Activated CD4-positive, alpha-beta memory T cell treated with anti-CD3 and anti-CD28 coated beads, Interleukin-2, amount 10 ng/mL, durations not matched to agents 7 days and 5 days (primary cell): ENCODE data around the gene LCP2. TPM values are rescaled to one million over a fixed set of nuclear protein-coding genes. Genes with fewer than 3 reads are reported as not detected.

Experiments
- total RNA-seq, 2 experiments: library from RNA; stranded (reverse); gene quantifications; one replicate each; pipeline ENCODE4 v1.2.3, GENCODE V29; 2021

Gene LCP2
- total RNA-seq, 2 experiments from 2014 or later = 304 to 313 TPM

Other genes starting within 250 kb of the LCP2 start
- gene FOXI1, start 191.9 kb downstream of the LCP2 start, total RNA-seq = not detected
- not detected for gene C5orf58, start 64.8 kb downstream of the LCP2 start, total RNA-seq
- not detected for gene KCNMB1, start 91.6 kb upstream of the LCP2 start, total RNA-seq
- not detected for gene KCNIP1, start 206.2 kb upstream of the LCP2 start, total RNA-seq